Right hindlimb (tissue), 1 donor: ENCODE results near the gene SCN2A.
"Not testable (repeated sequence)": the region's sequence is repeated elsewhere in the genome, so short reads cannot be mapped to it uniquely, and the experiment has no call there.

Experiments
- DNase-seq: peaks from one replicate; pipeline ENCODE4 v3.0.0-alpha.2; 2018

SCN2A gene

DNA sequence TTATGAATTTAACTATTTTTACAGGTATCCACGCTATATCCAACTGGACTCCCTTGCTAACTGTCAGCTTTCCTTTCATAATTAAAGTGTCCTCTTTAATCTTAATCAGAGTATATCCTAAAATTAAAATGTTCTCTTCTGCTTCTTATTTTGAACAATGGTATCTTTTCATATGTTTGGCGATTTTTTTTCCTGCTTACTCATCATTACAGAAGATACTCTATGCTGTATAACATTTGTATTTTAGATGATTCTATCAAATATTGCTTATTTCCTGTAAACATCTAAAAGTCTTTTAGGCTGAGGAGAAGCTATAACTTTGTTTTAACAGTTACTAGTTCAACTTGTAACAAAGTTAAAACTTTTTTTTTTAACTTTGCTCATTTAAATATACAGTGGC is 17.4 kb downstream of the SCN2A start:
- DNase-seq: no peak

GRCh38 chr2:165260347-165260746 is 21.1 kb downstream of the SCN2A start:
- not testable (repeated sequence) for DNase-seq

- DNase-seq: no peak
Measured at GRCh38 chr2:165268754-165269153, 29.5 kb downstream of the SCN2A start.

DNA sequence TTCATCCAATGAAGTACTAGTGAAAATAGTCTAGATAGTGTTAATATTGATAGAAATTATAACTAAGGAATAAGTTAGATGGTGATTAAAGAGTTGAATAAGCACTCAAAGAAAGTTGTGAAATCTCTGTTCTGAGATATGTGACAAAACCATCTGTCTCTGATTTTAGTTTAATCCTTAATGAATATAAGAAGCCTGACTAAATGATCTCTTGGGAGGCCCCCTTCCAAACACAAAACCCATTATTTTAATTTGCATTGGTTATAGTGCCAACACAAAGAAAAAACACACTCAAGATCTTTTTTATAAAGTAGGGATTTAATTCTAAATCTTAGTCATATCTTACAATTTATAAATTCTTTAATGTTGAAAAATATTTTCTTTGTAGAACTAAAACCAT is 34.0 kb downstream of the SCN2A start:
- DNase-seq: no peak

- DNase-seq: peak; percentile 25
Measured at GRCh38 chr2:165274698-165275097, 35.5 kb downstream of the SCN2A start.

GRCh38 chr2:165275932-165276331 is 36.7 kb downstream of the SCN2A start:
- no peak for DNase-seq

DNA sequence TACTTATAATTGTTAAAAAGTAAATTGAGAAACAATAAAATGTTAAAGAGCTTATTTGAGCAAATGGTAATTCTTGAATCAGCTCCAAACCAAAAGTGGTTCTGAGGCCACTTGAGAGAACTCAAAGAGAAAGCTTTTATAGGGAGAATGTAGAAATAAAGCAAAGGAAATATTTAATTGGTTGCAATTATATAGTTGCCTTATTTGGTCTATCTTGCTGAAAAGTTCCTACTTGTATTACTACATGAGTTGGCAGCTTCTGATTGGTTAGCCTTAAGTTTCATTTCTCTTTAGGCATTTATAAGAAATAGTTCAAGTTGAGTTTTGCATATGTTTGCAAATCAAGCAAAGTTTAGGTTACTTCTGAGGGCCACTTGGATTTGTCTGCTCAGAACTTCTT is 38.1 kb downstream of the SCN2A start:
- no peak for DNase-seq

DNA sequence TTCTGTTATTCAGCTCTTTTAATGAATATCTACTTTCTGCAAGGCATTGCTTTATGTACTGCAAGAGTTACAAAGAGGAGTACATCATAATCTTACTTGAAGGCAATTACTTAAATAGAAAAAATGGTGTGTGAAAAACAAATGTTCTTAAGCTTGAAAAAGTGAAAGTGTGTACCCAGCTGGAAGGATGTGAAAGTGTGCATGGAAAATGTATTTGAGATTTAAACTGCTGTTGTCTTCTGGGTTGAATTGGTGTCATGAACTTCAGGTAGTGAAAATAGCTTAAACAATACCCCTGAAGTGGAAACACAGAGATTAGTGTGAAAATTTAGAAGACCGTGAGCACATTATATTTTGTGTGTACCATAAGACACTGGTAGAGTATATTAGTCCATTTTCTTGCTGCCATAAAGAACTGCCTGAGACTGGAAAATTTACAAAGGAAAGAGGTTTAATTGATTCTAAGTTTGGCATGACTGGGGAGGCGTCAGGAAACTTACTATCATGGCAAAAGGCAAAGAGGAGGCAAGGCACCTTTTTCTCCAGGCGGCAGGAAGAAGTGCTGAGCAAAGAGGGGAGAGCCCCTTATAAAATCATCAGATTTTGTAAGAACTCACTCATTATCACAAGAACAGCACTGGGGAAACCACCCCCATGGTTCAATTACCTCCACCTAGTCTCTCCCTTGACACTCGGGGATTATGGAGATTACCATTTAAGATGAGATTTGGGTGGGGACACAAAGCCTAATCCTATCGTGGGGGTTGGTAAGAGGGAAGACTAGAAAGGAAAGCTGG is 38.8 kb downstream of the SCN2A start:
- no peak for DNase-seq

DNA sequence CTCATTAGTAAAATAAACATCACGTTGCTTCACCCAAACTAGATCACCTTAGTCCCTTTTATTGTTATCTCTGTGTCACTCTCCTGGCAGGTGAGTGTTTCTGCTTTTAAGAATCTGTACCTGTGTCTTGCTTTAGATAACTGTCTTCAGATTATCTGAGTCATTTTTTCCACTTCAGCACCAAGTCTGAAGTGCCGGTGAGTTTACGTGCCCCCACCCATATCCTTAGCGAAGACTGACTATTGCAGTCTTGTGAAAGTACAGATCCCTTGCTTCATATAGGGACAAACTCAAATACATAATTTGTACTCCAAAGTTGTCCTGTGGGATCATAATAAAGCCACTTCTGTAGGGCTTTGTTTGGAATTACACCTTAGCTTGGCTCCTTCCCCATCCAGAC is 41.1 kb downstream of the SCN2A start:
- no peak for DNase-seq

DNA sequence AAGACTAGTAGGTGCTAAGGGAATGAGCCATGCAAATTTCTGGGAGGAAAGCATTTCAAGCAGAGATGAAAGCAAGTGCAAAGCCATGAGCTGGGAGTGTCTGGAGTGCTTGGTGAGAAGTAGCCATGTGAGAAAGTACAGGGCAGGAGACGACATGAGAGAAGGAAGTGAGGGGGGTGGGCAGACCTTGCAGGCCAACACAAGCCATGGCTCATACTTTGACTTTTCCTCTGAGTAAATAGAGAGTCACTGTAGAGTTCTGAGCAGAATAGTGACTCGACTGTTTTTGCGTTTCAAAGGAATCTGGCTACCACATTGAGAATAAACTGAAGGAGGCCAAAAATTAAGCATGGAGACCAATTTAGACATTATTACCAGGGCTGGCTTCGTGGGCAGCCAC is 42.2 kb downstream of the SCN2A start:
- DNase-seq: no peak

DNA sequence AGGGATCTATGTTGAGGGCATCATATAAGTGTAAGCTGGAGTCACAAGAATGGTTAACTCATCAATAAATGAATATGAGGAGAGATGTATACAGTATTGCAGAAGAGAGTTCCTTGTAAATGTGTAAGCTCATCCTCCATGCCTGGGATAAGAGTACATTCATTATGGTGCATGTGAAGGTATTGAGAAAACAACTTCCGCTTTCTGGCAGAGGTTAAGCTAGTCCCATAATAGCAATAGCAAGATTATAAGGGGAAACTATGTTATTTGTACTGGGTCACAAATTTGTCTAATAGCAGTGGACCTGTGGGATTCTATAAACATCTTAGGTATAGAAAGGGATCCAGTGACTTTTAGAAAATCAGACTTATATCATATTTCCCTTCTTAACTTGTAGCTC is 44.1 kb downstream of the SCN2A start:
- DNase-seq: no peak

DNA sequence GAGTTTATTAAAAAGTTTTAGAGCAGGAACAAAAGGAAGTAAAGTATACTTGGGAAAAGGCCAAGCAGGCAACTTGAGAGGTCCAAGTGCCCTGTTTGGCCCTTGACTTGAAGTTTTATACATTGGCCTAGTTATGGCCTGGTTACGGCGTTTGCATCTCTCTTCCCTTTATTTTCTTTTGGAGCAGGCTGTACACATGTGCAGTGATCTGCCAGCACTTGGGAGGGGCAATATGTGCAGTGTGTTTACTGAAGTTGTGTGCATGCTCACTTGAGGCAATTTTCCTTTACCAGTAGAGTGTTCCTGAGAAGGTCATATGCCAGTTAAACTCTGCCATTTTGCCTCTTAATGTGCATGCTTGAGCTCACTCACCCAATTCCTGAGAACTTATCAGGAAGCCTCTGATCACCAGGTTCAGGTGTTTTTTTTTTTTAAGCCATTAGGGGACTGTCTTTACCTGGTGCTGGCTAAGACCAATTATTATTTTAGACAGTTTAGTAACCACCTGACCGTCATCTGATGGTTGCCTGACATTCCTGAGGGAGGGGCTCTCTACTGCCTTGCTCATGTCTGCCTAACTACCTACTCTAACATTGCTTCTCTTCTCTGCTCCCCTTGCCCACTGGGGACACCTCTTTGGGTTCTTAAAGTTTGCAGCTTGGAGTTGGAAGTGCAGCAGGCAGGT is 48.0 kb downstream of the SCN2A start:
- no peak for DNase-seq

GRCh38 chr2:165289069-165289468 is 49.9 kb downstream of the SCN2A start:
- no peak for DNase-seq

DNA sequence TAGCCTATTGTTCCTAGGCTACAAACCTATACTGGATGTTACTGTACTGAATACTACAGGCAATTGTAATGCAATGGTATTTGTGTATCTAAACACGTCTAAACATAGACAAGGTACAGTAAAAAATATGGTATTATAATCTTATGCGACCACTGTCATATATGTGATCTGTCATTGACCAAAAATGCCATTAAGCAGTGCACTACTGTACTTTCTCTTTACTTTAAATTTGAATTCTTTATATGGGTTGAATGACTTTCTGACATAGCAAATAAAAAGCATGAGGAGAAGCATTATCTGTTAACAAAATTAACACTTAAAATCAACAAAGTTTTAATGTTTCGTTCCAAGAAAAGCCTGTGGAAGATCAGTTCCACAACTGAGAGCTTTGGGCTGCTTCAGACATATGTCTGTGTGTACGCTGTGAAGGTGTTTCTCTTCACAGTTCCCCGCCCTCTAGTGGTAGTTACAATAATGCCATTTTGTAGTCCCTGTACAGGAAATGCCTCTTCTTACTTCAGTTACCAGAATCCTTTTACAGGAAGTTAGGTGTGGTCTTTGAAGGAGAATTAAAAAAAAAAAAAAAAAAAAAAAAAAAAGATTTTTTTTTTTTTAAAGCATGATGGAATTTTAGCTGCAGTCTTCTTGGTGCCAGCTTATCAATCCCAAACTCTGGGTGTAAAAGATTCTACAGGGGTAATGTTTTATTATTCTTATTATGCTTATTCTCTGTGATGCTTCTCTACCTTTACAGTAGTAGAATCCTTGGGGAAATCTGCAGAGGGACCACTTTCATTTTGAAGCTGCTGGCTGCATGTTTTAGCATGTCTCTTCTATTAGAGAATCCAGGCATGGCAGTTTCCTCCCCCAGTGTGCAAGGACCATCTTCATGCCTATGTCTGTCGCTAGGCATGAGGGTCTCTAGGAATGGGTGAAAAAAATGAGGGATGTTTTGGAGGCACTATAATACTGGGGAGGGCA is 54.5 kb downstream of the SCN2A start:
- DNase-seq: peak; percentile 48

- DNase-seq: no peak
Measured at GRCh38 chr2:165294912-165295311, 55.7 kb downstream of the SCN2A start.

DNA sequence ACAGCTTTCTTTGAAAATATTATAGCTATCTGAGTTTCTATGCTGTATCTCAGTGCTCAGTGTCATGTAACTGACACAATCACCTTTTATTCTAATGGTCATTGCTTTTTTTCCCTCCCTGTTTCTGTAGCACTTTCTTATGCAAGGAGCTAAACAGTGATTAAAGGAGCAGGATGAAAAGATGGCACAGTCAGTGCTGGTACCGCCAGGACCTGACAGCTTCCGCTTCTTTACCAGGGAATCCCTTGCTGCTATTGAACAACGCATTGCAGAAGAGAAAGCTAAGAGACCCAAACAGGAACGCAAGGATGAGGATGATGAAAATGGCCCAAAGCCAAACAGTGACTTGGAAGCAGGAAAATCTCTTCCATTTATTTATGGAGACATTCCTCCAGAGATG is 56.4 kb downstream of the SCN2A start:
- DNase-seq: no peak

DNA sequence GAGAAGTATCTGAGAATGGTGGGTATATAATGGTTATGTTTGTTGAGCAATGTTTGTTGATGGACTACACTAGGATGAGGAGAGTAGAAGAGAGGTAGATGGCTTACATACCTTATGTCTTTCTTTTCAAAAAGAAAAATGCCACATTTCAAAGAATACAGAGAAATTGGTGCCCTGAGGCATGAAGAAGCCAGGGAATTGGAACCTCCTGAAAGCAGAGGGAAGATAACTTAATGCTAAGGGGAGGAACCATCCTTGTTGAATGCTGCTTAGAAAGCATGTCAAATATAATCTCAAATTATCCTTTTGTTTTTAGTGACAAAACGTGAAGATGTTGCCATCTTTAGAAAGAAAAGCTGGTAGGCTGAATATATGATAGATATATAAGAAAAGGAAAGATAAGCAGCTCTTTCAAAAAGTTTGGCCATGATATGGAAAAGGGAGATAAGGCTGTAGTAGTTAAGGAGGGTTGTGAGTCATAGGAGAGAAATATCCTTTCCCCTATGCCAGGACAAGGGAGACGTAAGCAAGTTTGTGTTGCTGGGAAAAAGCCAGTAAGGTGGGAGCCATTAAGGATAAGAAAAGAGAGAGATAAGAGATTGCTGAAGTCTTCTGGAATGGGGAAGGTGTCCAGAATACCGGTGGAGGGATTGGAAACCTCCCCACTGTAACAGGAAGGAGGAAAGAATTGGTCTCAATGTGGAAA is 66.3 kb downstream of the SCN2A start:
- DNase-seq: no peak

DNA sequence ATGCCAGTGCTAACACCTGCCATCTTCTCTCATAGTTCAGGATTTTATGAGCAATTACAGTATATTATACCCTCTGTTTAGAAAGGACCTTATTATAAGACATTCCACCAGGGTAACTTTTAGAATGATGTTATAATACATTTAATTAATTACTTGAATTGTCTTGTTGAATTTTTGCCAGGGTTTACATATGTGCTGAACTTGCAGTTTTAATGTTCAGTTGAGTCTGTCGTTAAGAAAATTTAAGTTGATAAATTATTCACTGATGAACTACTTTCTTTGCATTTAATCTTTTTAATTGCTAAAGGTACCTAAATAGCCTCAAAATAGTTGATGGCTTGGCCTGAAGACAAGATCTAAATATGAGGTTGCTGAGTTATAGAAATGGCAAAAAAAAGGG is 68.1 kb downstream of the SCN2A start:
- DNase-seq: no peak

GRCh38 chr2:165311949-165312348 is 72.7 kb downstream of the SCN2A start:
- DNase-seq: no peak

DNA sequence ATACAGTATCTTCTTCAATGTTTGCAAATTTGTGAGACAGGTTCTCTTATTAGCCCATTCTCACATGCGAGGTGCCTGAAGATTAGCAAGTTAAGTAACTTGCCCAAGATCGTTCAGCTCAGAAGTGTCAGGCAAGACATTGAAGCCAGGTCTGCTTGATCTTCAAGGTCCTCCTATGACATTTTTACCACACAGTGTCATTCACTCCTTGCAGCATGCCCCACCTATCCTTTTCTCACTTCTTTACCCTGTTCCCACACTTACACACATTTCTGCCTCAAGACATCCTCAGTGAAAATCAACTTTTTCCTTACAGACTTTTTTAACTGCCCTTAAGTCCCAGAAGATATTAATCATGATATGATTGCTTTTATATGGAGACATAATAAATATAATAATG is 73.8 kb downstream of the SCN2A start:
- DNase-seq: no peak

- DNase-seq: no peak
Measured at GRCh38 chr2:165313509-165313908, 74.3 kb downstream of the SCN2A start.

GRCh38 chr2:165328272-165328671 is 89.1 kb downstream of the SCN2A start:
- DNase-seq: no peak

- DNase-seq: not testable (repeated sequence)
Measured at GRCh38 chr2:165344276-165344675, 105.1 kb downstream of the SCN2A start.
